Testis (tissue), 5 donors: Measurements from ENCODE around the gene CLCA2. TPM values are rescaled to one million over a fixed set of nuclear protein-coding genes. Genes with fewer than 3 reads are reported as not detected.

Experiments used
- DNase-seq: peaks from one replicate; pipeline ENCODE4 v3.0.0-alpha.2; 2019
- H3K27ac ChIP-seq, 2 donors: fragments of 200-600 bp; sonication (generic); one replicate each; pipeline ENCODE4 v1.5.1; 2019
- H3K27me3 ChIP-seq: fragments of 200-600 bp; sonication (generic); one replicate; pipeline ENCODE4 v1.5.1; 2019
- H3K36me3 ChIP-seq: fragments of 200-600 bp; sonication (generic); one replicate; pipeline ENCODE4 v1.5.1; 2017; ENCODE audit warnings: low read depth; ENCODE audit errors: missing control alignments
- H3K4me1 ChIP-seq: fragments of 200-600 bp; sonication (generic); one replicate; pipeline ENCODE4 v1.5.1; 2019
- H3K4me3 ChIP-seq, 2 donors: fragments of 200-600 bp; sonication (generic); one replicate each; pipeline ENCODE4 v1.5.1; 2017 to 2019
- H3K9me3 ChIP-seq: fragments of 200-600 bp; sonication (generic); one replicate; pipeline ENCODE4 v1.5.1; 2017
- CTCF ChIP-seq, 3 experiments: fragments of 450-650 bp in 2 of 3; fragments of 200-600 bp in 1 of 3; sonication (generic) in 1 of 3; IDR thresholded peaks; one replicate each; pipeline ENCODE4 v1.5.1; 2016 to 2019; ENCODE audit warnings: antibody characterized with exemption in 3 of 3, mild to moderate bottlenecking in 2 of 3, moderate library complexity in 1 of 3
- POLR2A ChIP-seq: fragments of 450-650 bp; IDR thresholded peaks from one replicate; pipeline ENCODE4 v1.6.1; 2017; ENCODE audit warnings: antibody characterized with exemption, mild to moderate bottlenecking, moderate library complexity
- WGBS, 2 donors: methylation state at CpG; one replicate each; pipeline ENCODE4 v1.1.5; 2018; 5-methylcytosine and 5-hydroxymethylcytosine counted together
- intact Hi-C: fragments of 100-400 bp; cut with DNase I; formaldehyde crosslinking; loops from one replicate; pipeline ENCODE4 v1.15.1; 2023; ENCODE audit warnings: low total_unique reads
- long read RNA-seq, 2 donors: transcript quantifications; one replicate each; lab custom pipeline, GENCODE V29; 2026
- polyA plus RNA-seq: library from polyadenylated mRNA; stranded (reverse); fragments of 350-450 nt; fragmentation: Illumina TruSeq; extraction: RNeasy Lipid Tissue Mini Kit (QIAGEN cat#74804); gene quantifications from one replicate; pipeline ENCODE4 v1.2.3, GENCODE V29; 2014; ENCODE audit warnings: low read depth, low replicate concordance; ENCODE audit not compliant: insufficient read depth
- total RNA-seq, 2 donors: library from RNA; depleted of rRNA; stranded (reverse); fragments of >200 nt; gene quantifications; one replicate each; pipeline ENCODE4 v1.2.3, GENCODE V29; 2016

The CLCA2 gene
- total RNA-seq (1 to 10 TPM; 1.7 to 2.6 TPM), polyA plus RNA-seq (4.5 TPM)
- long read RNA-seq, donor 1 = 0 reads
- long read RNA-seq, donor 2 = 0 reads

GRCh38 chr1:86423873-86424272 is at the start of gene CLCA2:
Gene CLCA2, plus strand, starts transcription at chr1:86424171. Its CDS starts 77 bp downstream, at chr1:86424248.
- H3K4me1 ChIP-seq = no peaks in the 10 kb centered on the region
- no peak within 1 kb of the TSS for H3K4me3 ChIP-seq
- H3K36me3 ChIP-seq = no peaks in the 10 kb centered on the region
- no peaks in the 10 kb centered on the region for H3K9me3 ChIP-seq
- no peak for TF ChIP-seq CTCF (IDR thresholded peaks at IDR 0.05)
- no peak for TF ChIP-seq POLR2A
- H3K27me3 ChIP-seq = no peaks in the 10 kb centered on the region
- H3K27ac ChIP-seq = no peak within 1 kb of the TSS
- intact Hi-C loops = no loop called here
- no peak for DNase-seq

- Histone ChIP-seq H3K36me3 (no peaks in the 10 kb centered on the region), H3K9me3 (no peaks in the 10 kb centered on the region), H3K4me3 (no peak overlapping the region), H3K27ac (no peak overlapping the region), H3K27me3 (no peaks in the 10 kb centered on the region), H3K4me1 (no peaks in the 10 kb centered on the region)
- no peak for DNase-seq
- intact Hi-C loops = no loop called here
- WGBS, 2 donors = 94 to 96% methylated on average over 1 of the region's 1 CpG
- TF ChIP-seq POLR2A (no peak), CTCF (IDR thresholded peaks at IDR 0.05) (no peak)
Measured at GRCh38 chr1:86375688-86376087, 48.3 kb upstream of the CLCA2 start.

- Histone ChIP-seq H3K27me3 (no peaks in the 10 kb centered on the region), H3K9me3 (no peaks in the 10 kb centered on the region), H3K36me3 (no peaks in the 10 kb centered on the region), H3K4me1 (no peaks in the 10 kb centered on the region), H3K4me3 (no peak overlapping the region), H3K27ac (no peak overlapping the region)
- intact Hi-C loops = no loop called here
- no peak for DNase-seq
- WGBS, 2 donors = 100% methylated on average over 1 of the region's 1 CpG
- TF ChIP-seq POLR2A (no peak), CTCF (IDR thresholded peaks at IDR 0.05) (no peak)
Measured at GRCh38 chr1:86377341-86377740, 46.6 kb upstream of the CLCA2 start.

GRCh38 chr1:86378813-86379212 is 45.2 kb upstream of the CLCA2 start:
- H3K9me3 ChIP-seq = no peaks in the 10 kb centered on the region
- H3K4me1 ChIP-seq = no peaks in the 10 kb centered on the region
- H3K27me3 ChIP-seq = no peaks in the 10 kb centered on the region
- no peaks in the 10 kb centered on the region for H3K36me3 ChIP-seq
- no peak for DNase-seq
- intact Hi-C loops = no loop called here
- H3K4me3 ChIP-seq = no peak overlapping the region
- no peak for TF ChIP-seq POLR2A
- TF ChIP-seq CTCF (IDR thresholded peaks at IDR 0.05) = no peak
- H3K27ac ChIP-seq = no peak overlapping the region
- 96 to 100% methylated on average over 1 of the region's 1 CpG for WGBS, 2 donors

GRCh38 chr1:86380257-86380861 is 43.6 kb upstream of the CLCA2 start:
- Histone ChIP-seq H3K27me3 (no peaks in the 10 kb centered on the region), H3K4me1 (no peaks in the 10 kb centered on the region), H3K4me3 (no peak overlapping the region), H3K27ac (no peak overlapping the region), H3K36me3 (no peaks in the 10 kb centered on the region), H3K9me3 (no peaks in the 10 kb centered on the region)
- WGBS, 2 donors = 24 to 29% methylated on average over 4 of the region's 4 CpGs
- intact Hi-C loops = no loop called here
- TF ChIP-seq POLR2A (no peak), CTCF (IDR thresholded peaks at IDR 0.05) (peak; percentile 63 to 70 (median 65))
- no peak for DNase-seq
